GM20431 (cell line): Measurements from ENCODE around the gene IFI27L1.

Source experiments
- in situ Hi-C: fragments of 300-500 bp; cut with MseI, MboI; formaldehyde crosslinking; loops from one replicate; pipeline ENCODE4 v1.15.0; 2020; ENCODE audit warnings: low sequenced_read_pairs; ENCODE audit not compliant: unreplicated experiment

The IFI27L1 gene

DNA sequence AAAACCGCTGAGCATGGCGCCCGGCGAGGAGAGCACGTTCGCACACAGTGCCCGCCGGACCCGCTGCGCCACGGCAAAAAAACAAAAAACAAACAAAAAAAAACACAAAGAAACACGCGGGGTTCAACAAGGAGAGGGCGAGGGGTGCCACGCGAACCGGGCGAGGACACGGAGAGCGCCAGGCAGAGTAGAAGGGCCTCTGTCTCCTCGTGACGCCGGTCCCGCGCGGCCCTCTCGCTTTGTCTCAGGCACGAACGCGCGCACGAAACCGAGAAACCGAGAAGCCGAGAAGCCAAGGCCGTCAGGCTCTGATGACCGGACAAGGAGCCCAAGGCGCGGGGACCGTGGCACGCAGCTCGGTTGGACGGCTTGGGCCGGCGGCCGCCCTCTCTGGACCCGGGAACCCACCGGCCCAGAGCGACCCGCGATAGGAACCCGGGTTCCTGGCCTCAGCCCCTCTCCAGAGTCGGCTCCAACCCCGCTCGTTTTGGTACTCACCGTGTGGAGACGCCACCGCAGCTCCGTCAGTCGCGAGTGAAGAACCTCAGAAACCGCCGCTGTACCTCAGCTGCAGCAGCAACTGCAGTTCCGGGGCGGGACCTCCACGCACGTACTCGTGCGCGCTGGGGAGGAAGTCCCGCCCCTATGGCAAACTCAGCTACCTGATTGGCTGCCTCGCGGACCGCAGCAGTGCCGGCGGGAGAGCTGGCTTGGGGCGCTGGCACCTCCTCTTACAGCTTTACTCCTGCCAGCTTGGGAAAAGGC is at the start of gene IFI27L1, which contains the start of gene DDX24:
TSS of gene IFI27L1 (plus strand) at position 690 of the 765 bp plus-strand sequence. CDS start 15,628 bp downstream, outside the sequence.
TSS of gene DDX24 (minus strand) at position 582 of the 765 bp plus-strand sequence. CDS start 1,460 bp downstream, outside the sequence.
- in situ Hi-C loops: no loop called here

DNA sequence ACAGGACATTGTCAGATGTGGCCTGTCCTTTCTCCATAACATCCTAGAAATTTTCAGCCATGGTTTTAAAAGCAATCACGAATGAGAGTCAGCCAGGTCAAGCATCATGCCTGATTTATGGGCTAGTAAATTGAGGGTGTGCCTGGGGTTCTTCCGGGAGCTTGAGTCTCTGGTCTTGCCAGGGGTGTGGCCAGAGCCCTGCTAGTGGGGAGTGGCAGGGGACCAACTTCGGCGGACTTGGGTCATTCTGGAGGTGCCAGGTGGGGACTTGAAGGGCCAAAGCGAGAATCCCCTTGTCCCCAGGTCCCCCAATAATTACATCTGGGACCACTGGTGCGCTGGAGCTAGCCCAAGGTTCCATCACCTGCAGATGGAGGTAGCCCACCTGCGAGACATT is 49.2 kb upstream of the IFI27L1 start:
- in situ Hi-C loops: no loop called here

- in situ Hi-C loops: no loop called here
Observed at GRCh38 chr14:94034886-94035285, 46.2 kb upstream of the IFI27L1 start.

DNA sequence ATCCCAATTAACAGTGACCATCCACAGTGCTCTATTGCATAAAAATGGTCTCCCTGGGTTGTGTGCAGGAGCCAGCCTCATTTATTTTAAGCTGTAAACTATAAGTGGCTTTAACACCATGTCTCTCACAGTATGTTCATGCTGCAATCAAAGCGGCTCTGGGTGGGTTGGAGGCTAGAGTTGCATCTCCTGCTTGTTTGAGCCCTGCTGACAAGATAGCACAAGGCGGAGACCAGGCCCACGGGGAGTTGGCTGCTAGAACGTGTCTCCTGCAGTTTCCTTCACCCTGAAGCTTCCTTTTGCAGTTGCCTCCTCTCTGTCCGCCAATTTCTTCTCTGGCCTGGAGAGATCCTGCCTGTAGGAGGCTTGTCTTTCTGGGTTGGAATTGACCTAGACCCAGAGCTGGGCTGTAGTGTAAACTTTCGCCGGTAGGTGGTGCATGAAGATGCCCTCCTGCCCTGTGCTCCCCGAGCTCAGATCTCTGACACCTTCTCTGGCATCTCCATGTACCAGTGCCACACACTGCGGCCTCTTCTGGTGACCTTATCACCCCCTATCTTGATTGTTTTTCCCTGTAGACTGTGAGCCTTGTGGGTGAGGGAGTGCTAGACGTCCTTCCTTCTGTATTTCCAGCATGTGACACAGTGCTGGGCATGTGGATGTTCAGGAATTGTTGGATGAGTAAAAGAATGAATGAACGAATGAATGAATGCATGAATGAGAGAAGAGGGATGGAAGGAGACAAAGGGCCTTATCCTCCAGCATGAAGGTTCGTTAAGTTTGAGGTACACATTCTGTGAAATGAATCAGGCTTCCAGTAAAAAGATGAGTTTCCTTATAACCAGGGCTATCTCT is 44.6 kb upstream of the IFI27L1 start:
- in situ Hi-C loops: no loop called here

- in situ Hi-C loops: no loop called here
Observed at GRCh38 chr14:94037954-94038353, 43.2 kb upstream of the IFI27L1 start.

DNA sequence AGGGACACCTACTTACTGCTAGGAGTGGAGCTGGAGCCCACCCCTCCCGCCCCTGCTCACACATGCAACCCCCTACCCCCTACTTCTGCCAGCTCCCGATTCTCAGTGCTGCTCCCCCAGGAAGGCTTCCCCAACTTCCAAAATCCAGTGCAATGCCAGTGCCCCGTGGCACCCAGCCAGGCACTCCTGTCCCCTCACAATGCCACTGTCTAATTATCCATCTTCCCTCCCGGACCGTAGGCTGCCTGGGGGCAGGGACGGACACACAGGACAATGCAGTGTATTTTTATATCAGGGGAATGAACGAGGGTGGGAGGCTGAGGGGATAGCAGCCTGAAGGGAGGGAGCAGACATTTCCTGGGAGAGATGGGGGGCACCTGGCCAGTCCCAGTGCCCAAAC is 42.6 kb upstream of the IFI27L1 start:
- in situ Hi-C loops: no loop called here

GRCh38 chr14:94038921-94039629 is 42.0 kb upstream of the IFI27L1 start:
- in situ Hi-C loops: no loop called here

- in situ Hi-C loops: no loop called here
Observed at GRCh38 chr14:94040247-94040646, 40.9 kb upstream of the IFI27L1 start.

DNA sequence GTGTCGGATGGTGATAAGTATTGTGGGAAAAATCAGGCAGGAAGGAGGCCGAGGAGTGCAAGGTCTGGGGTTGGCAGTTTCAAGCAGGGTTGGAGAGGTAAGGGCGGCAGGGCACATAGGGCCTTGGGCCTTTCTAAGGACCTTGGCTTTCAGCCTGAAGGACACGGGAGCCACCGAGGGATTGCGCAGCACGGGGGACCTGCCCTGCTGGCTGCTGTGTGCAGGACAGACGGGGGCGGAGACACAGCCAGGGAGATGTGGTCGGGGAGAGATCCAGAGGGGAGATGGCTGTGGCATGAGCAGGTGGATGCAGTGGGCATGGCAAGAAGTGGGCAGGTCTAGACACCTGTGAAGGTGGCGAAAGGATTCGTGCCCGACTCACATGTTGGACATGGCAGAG is 40.3 kb upstream of the IFI27L1 start:
- in situ Hi-C loops: no loop called here

DNA sequence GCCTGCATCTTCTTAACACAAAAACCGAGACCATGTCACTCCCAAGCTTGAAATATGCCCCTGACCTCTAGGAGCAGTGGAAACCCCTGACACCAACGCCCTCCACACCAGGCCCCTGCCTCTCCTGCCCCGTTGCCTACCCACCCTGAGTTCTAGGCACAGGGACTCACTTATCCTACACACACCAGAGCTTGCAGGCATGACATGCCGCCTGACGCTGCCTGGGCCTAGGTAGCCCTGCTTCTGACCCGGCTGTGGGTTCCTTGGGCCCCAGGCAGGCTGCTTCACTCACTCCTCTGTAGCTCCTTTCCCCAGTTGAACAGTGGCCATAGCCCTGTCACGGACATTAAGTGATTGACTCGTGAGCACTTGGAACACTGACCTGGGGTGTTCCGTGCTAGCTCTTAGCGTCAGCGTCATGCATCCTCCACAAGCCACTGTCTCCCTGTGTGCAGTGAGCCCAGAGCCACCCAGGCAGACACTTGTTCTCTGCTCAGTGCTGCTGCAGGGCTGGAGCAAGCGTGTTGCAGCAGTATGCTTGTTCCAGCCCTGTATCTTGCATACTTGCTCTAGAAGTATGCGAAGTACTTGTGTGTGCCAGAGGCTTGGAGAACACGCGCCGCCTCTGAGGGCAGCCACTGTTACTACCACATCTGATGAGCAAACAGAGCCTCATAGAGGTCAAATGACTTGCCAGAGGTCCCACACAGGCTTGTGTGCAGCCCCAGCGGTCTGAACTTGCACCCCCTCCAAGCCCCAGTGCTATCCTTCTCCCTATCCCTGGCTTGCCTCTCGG is 39.4 kb upstream of the IFI27L1 start:
- in situ Hi-C loops: no loop called here

GRCh38 chr14:94042433-94043091 is 38.5 kb upstream of the IFI27L1 start:
- in situ Hi-C loops: no loop called here

DNA sequence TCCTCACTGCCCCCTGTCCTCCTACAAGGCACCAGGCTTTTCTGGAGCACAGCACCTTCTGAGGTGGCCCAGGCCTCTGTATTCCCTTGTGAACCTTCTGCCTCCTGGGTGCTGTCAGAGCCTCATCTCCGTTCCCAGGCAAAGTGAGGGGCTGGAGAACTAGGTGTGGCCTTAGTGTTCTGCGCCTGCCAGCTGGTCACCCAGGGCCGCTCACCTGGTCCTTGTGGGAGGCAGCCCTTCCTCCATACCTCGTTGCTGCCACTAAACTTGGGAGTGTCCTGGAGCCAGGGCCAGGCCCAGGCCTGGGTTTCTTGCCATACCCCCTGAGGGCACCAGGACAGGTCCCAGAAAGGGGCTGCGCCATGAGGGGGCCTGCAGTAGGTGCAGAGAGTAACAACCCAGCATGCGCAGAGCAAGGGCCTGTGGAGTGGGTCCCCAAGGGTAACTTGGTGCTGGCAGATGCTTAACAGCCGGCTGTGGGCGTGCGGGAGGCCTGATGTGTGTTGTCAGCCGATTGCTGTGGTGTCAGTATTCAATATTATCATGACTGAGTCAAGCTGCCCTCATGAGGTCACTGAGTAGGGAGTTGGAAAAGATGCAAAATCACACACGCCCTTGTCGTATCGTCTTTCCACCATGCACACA is 37.9 kb upstream of the IFI27L1 start:
- in situ Hi-C loops: no loop called here

- in situ Hi-C loops: no loop called here
Observed at GRCh38 chr14:94043756-94044475, 37.2 kb upstream of the IFI27L1 start.

DNA sequence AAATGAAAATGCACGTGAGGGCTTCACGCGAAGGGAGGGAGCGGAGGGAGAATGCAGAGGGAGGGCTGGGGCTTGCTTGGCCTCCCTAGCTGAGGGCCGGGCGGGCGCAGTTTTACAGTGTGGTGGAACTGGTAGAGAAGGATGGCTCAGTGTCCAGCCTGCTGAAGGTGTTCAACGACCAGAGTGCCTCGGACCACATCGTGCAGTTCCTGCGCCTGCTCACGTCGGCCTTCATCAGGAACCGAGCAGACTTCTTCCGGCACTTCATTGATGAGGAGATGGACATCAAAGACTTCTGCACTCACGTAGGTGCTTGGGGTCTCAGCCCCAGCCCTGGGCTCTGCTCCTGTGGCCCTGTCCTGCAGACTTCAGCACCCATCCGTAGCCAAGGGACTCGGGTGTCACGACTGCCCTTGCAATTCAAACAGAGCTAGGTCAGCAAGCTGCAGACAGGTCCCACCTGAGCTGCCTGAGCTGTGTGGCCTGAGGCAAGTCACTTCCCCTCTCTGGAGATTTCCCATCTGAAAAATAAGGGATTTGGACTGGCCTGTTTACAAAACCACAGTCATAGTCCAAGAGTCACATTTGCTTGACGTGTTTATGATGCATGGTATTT is 36.5 kb upstream of the IFI27L1 start:
- in situ Hi-C loops: no loop called here

DNA sequence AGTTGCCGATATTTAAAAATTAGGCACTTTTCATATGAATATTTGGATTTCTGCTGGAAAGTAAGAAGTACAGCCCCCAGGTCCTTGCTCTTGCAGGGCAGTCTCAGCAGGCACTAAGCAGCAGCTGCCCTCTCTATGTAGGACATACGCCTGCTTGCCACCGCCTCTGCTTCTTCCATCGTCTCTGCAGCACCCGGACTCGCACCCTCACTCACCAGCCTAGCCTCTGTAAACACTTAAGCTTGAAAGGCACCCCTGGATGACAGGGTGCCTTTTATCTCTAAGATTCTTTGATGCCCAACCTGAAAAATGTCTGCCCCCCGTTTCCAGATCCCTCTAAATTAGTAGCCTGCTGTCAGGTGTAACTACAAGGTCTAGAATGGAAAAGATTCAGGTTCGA is 36.0 kb upstream of the IFI27L1 start:
- in situ Hi-C loops: no loop called here

GRCh38 chr14:94045563-94046345 is 35.4 kb upstream of the IFI27L1 start:
- in situ Hi-C loops: no loop called here

- in situ Hi-C loops: no loop called here
Observed at GRCh38 chr14:94046696-94047250, 34.3 kb upstream of the IFI27L1 start.
